NK-92 (cell line): ENCODE results near the gene EIF2B5.

ENCODE experiments used
- DNase-seq: peaks from one replicate; lab custom pipeline; 2025; ENCODE audit not compliant: unreplicated experiment; lab: John Stamatoyannopoulos, UW

The EIF2B5 gene

GRCh38 chr3:184193991-184194539, 58.9 kb downstream of the EIF2B5 start:
- no peak for DNase-seq
